ENCODE data around the gene PPP2R2C.

PPP2R2C gene

DNA sequence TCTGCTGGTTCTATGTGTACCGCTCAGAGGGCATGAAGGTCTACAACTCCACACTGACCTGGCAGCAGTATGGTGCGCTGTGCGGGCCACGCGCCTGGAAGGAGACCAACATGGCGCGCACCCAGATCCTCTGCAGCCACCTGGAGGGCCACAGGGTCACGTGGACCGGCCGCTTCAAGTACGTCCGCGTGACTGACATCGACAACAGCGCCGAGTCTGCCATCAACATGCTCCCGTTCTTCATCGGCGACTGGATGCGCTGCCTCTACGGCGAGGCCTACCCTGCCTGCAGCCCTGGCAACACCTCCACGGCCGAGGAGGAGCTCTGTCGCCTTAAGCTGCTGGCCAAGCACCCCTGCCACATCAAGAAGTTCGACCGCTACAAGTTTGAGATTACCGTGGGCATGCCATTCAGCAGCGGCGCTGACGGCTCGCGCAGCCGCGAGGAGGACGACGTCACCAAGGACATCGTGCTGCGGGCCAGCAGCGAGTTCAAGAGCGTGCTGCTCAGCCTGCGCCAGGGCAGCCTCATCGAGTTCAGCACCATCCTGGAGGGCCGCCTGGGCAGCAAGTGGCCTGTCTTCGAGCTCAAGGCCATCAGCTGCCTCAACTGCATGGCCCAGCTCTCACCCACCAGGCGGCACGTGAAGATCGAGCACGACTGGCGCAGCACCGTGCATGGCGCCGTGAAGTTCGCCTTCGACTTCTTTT is 170.5 kb downstream of the PPP2R2C start:
- no peak for DNase-seq (ENCODE audit: low spot score)

DNA sequence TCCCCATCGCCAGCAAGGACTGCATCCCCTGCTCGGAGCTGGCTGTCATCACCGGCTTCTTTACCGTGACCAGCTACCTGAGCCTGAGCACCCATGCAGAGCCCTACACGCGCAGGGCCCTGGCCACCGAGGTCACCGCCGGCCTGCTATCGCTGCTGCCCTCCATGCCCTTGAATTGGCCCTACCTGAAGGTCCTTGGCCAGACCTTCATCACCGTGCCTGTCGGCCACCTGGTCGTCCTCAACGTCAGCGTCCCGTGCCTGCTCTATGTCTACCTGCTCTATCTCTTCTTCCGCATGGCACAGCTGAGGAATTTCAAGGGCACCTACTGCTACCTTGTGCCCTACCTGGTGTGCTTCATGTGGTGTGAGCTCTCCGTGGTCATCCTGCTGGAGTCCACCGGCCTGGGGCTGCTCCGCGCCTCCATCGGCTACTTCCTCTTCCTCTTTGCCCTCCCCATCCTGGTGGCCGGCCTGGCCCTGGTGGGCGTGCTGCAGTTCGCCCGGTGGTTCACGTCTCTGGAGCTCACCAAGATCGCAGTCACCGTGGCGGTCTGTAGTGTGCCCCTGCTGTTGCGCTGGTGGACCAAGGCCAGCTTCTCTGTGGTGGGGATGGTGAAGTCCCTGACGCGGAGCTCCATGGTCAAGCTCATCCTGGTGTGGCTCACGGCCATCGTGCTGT is 171.2 kb downstream of the PPP2R2C start:
- no peak for DNase-seq (ENCODE audit: low spot score)

DNA sequence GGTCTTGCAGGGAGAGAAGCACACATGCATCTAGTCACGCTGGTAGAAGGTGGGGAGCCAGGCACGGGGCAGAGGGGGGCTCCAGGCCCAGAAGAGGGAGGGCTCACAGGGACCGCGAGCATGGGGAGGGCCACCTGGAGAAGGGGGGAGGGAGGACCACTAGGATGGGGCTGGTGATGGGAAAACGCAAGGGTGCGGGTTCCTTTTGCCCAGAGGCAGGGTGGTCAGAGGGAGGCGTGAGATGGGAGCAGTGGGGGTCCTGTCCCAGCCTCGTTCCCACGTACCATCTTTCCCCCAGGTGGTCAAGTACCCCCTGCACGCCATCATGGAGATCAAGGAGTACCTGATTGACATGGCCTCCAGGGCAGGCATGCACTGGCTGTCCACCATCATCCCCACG is 172.1 kb downstream of the PPP2R2C start:
- DNase-seq (ENCODE audit: low spot score), result no peak

DNA sequence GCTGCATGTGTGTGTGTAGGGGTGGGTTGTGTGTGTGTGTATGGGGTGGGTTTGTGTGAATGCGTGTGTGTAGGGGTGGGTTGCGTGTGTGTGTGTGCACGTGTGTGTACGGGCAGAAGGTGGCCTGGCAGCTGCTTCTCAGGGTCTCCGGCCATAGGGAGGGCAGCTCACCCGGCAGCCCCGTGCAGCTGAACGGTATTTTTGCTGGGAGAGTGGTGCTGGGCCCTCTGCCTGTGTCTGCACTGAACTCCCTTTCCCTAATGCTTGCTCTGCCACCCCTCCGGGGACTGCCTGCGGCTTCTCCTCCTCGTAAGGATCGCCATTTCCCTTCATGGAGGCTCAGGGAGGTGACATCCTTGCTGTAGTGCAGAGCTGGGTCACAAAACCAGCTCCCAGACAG is 172.5 kb downstream of the PPP2R2C start:
- DNase-seq (ENCODE audit: low spot score), result no peak

DNA sequence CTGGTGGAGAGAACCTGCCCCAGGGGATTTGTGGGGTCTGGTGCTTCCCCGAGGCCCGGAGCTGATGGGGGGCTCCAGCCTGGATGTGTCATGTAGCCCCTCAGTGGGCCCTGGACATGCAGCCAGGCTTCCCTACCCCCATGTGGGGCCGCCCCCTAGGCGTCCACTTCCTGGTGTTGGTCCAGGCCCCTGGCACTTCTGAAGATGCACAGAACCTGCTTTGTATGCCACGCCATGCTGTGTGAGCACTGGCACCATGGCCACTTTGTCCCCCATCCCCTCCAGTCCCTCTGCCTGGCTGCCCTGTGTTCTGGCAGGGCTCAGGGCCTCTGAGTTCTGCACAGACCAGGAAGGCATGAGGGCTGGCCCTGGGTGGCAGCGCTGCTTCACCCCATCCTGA is 173.6 kb downstream of the PPP2R2C start:
- no peak for DNase-seq (ENCODE audit: low spot score)

DNA sequence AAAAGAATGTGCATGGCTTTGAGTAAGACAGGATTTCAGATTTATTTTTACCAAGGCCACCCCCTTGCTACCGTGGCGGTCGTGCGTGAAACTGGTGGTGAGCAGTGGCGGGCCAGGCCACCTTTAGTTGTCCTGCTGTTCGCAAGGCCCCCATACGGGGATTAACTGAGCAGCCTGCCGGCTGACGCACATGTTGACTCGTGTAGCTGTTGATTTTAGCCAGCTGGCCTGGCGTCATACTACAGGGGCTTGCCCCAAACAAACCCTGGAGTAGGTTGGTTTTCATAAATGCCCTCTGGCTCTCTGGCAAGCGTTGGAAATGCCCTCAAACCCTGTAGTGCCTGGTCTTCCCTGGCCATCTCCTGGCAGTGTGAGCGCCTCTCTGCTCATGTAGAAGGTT is 174.4 kb downstream of the PPP2R2C start:
- no peak for DNase-seq (ENCODE audit: low spot score)

DNA sequence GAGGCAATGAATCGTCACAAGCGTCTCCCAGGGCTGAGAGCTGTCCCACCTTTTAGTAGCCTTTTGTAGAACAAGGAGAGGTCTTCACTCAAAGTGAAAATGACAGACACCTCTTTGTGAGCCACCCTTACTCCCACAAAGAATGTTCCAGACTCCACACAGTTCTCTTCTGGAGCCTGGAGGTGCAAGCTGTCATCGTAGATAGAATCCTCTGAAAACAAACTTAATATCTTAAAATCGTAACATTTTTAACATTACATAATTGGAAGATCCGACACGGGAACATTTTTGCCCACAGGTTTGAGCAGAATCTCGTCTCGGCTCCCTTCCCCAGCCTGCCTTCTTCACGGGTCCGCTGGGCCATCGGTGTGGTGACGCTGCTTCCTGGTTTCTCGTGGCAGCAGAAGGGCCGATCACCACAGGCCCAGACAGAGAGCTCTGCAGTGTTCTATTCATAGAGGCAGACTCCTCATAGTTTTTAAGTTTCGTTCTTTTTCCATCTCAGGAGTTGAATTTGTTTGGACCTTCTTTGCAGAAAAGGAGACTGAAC is 175.1 kb downstream of the PPP2R2C start:
- DNase-seq (ENCODE audit: low spot score), result no peak

DNA sequence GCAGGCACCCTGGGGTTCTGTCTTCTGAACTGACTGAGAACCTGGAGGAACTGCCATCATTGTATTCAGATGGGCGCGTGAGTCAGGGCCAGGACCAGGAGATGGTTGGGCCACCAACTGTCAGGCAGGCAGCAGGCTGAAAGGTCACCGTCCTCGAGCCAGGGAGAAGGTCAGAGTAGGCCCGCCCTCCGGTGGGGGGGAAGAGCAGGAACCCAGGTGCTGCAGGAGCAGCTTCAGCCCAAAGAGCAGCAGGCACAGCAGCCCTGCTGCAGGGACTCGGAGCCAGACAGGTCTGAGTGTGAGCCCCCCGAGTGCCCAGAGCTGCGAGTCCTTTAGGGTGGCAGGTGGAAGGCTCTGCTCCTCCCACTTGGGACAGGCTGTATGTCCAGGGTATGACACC is 176.4 kb downstream of the PPP2R2C start:
- DNase-seq (ENCODE audit: low spot score), result no peak

DNA sequence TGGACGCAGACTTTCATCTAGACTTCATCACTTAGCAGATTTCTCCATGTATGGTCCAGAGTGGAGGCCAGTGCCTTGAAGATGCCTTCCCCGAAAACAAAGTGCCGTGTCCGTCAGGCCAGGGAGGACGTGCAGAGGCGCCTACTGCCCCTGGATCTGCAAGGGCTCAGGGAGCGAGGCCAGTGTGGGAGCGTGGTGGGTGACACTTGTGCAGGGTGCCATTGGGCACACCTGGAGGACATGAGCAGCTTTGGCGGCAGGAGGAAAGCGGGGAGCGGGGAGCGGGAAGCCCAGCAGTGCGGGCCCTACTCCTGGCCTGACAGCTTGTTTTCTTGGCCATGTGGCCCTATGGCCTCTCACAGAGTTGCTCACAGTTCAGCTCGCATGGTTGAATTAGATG is 176.9 kb downstream of the PPP2R2C start:
- no peak for DNase-seq (ENCODE audit: low spot score)

DNA sequence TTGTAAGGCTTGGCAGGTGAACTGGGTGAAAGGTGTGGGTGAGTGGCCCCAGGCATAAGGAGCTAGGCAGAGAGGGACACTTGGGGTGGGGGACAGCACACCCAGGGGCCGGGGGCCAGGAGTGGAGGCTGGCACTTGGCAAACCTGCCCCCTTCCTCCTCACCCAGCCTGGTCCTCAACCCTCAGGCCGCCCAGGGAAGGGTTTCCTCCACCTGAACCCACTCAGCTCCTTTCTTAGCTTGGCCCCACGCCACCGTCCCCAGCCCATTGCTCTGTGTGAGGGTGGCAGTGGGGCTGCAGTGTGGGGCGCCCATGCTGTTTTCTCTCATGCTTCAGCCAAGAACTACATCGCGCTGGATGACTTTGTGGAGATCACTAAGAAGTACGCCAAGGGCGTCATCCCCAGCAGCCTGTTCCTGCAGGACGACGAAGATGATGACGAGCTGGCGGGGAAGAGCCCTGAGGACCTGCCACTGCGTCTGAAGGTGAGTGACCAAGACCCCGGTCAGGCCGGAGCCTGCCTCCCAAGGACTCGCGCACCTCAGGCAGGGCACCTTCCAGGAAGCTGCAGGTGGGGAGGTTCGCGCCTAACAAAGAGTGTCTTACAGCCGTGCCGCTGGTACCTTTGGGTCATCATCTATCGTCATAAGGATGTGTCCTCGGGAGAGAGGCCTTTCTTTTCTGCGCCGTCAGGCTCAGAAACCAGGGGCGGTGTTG is 177.6 kb downstream of the PPP2R2C start:
- no peak for DNase-seq (ENCODE audit: low spot score)

DNA sequence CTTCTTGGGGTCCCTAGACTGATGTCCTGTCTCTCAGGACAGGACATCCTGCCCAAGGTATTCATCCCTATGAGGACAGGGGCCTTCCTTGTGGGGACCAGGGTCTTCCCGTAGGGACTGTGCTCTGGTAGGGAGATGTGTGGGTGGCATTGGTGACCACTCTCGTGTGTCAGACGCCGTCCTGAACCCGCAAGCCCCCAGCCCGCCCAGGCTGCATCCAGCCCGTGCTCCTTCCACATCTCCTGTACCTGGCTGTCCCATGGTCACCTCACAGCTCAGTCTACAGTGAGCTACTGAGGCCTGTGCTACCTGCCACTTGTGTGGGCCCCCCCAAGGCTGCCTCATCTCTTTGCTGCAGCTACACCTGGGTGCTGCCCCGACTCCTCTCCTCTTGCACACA is 178.8 kb downstream of the PPP2R2C start:
- DNase-seq (ENCODE audit: low spot score), result no peak

DNA sequence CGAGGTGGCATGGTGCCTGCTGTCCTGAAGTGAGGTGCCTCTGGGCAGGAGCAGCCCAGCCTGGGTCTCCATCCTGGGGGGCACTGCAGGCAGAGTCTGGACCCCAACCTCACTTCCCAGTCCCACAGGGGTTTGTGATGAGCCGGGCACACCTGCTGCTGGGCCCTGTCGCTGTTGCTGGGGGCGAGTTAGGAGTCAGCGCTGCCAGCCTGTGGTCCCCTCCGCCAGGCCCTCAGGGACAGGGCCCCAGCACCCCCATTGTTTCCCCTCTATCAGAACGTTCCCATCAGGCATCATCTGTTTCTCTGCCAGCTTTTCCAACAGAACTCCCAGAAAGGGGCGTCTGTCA is 179.3 kb downstream of the PPP2R2C start:
- no peak for DNase-seq (ENCODE audit: low spot score)

DNA sequence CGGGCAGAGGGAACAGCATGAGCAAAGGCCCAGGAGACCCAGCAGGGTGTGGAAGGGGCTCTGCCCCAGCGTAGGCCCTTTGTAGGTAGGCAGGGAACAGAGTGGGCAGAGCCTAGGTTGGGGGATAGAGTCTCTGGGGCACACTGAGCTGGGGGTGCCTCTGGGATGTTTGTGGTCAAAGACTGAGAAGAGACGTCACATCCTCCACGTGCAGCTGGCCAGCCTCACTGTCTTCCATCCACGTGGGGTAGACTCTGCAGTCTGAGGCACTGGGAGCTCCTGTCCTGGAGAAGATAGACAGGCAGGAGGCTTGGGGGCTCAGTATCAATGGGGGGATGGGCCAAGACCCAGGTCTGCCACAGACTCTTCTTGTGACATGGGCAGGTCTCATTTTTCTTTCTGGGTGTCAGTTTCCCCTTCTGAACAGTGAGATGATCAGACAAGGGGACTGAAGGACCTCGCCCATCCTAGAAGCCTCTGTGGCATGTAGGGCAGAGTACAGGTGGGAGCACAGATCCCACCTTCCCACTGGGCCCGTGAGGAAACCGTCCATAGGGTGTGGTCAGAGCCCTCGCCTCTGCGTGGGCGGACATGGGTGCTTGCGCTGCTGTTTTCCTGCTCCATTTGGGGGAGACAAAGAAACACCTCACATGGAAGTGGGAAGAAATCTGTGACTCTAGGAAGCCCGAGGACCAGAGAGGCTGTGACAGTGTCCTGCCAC is 179.9 kb downstream of the PPP2R2C start:
- DNase-seq (ENCODE audit: low spot score), result no peak

DNA sequence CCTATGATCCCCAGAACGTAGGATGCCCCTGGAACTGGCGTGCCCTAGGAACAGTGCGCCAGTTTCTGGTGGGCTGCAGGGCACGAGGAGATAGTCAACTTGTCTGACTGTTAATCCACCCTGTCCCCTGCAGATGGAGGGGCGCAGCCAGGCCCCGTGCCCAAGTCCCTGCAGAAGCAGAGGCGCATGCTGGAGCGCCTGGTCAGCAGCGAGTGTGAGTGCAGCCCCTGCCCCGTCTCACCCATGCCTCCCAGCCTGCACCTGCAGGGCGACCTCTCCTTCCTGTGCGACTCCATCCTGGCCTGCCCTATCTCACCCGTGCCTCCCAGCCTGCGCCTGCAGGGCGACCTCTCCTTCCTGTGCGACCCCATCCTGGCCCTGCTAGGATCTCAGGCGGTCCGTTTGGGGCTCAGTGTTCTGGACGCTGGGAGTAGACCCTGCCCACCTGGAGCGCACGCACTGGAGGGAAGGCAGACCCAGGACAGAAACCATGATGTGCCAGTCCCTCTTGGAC is 180.6 kb downstream of the PPP2R2C start:
- no peak for DNase-seq (ENCODE audit: low spot score)

DNA sequence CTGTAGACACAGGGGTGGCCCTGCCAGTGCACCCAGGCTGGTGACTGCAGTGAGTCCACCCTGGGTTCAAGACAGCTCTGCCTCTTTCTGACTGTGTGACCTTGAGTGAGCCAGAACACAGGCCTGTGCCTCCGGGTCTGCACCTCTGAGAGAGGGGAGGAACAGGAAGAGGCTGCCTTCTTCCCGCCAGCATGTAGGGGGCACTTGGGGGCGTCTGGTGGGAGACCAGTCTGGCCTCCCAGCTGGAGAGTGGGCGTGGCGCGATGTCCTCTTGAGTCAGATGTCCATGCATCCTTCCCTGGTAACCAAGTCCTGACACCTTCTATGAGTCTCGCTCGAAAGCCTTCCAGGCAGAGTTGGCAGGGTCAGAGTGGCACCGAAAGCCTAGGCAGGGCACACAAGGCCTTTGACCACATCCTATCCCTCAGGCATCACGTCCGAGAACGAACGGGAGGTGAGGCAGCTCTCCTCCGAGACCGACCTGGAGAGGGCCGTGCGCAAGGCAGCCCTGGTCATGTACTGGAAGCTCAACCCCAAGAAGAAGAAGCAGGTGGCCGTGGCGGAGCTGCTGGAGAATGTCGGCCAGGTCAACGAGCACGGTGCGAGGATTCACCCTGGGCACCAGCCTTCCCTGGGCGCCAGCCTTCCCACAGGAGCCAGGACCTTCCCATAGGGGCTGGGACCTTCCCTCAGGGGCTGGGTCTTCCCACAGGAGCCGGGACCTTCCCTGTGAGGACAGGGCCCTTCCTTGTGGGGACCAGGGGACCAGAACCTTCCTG is 181.5 kb downstream of the PPP2R2C start:
- DNase-seq (ENCODE audit: low spot score), result no peak

DNA sequence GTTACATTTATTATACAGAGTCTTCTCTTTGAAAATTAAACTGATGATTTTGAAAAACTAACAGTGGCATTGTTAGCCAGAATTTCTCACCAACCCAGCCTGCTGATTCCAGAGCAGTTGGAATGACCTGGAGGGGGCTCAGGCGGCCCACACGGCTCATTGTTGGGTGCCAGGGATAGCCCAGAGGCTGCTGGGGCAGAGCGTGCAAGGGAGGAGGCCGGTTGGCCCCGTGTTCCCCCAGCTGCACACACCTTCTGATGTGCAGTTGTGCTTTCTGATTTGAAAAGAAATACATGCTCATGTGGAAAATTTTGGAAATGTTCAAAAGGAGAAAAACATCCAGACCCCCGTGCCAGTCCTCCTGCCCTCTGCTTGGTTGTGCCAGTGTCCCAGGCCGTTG is 182.2 kb downstream of the PPP2R2C start:
- no peak for DNase-seq (ENCODE audit: low spot score)

DNA sequence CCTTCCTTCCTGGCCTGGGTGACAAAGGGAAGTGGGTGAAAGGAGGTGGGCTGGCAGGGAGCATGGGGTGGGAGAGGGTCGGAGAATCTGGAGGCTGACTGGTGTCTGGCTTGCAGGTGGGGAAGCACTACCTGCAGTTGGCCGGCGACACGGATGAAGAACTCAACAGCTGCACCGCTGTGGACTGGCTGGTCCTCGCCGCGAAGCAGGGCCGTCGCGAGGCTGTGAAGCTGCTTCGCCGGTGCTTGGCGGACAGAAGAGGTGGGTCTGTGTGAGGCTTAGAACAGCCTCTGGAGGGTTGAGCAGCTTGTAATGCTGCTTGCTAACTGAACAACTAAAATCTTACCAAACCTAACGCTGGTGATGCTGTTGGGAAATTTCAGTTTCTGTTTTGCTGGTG is 183.5 kb downstream of the PPP2R2C start:
- no peak for DNase-seq (ENCODE audit: low spot score)

DNA sequence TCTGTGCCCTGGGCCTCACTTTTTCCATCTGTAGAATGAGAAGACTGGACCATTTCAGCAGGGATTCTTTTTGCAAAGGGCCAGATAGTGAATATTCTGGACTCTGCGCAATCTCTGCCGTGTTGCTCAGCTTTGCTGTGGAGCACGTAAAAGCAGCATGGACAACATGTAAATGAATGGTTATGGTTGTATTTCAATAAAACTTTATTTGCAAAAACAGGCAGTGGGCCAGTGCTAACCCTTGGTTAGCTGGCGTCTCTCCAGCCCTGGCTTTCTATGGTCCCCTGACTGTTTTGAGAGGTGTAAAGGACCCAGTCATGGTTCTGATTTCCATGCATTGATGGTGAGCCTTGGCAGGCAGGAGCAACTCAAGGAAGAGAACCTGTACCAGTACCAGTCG is 184.1 kb downstream of the PPP2R2C start:
- DNase-seq (ENCODE audit: low spot score), result no peak

DNA sequence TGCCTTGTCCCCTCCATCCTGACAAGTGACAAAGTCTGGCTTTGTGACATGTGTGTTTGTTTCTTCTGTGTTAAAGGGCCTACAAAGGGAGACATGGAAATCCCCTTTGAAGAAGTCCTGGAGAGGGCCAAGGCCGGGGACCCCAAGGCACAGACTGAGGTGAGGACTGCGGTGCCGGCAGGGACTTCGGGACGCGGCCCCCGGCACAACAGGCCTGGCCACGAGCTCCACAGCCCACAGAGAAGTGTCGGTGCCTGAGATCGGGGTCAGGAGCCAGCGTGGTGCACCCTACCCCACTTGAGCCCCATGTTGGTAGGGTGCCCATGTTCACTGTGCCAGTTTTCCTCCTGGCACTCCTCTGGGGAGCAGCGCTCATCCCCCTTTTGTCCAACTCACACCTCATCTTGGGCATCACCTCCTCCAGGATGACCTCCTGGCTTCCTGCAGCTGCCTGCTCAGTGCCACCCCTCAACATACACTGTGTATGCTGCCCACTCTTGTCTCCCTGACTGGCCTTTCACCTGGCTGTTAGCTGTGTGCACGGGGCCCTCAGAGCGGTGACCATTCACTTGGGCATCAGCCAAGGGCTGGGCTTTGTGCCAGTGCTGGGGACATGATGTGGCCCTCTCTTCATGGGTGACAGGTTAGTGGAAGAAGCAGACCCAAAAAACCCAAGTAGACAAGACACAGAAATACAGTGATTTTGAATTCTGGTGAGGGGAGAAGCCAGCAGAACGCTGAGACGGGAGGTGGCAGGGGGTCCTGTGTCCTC is 185.2 kb downstream of the PPP2R2C start:
- no peak for DNase-seq (ENCODE audit: low spot score)

DNA sequence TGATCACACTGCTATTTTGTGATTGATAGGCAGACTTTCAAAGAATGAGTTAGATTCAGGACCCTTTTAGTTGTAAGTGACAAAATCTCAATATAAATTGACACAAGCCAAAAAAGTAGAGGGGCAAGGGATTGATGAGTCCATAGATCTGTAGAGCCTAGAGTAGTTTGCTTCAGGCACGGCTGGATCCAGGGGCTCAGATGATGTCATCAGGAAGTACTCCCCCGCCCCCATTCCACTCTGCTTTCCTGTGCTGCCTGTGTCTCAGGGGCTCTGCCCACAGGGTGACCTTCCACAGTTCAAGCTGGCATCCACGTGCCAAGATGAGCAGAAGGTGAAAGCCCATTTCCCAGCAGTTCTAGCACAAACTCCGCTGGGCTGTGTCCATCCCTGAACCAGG is 189.1 kb downstream of the PPP2R2C start:
- no peak for DNase-seq (ENCODE audit: low spot score)

DNA sequence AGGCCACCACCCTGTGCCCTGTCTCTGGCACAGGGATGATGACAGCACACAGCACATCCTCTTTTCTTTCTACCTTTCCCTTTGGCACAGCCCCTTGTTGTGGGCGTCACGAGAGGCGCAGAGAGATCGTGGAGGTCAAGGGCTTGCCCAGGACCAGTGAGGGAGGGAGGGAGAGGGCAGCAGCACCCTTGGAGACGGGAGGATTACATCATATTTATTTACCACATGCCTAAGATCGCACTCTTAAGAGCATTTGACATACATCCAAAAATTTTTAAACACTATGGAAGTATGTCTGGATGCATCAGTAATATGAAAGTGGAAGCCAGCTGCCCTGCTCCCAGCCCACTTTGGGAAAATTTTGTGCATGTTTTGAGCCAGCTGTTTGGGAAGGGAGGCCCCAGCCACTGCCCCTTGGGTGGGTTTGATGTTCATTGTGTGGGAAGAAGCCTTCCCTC is 190.1 kb downstream of the PPP2R2C start:
- DNase-seq (ENCODE audit: low spot score), result no peak

Measured in AG08395 (cell line).